Measurements from ENCODE around the gene NKD1. TPM values are rescaled to one million over a fixed set of nuclear protein-coding genes. Genes with fewer than 3 reads are reported as not detected.
A peak's percentile ranks its signal among the peaks of the same experiment; 100 is the strongest.

The NKD1 gene
- total RNA-seq, 8 experiments from 2014 or later = 0.13 to 20.0 (median 1.2) TPM

DNA sequence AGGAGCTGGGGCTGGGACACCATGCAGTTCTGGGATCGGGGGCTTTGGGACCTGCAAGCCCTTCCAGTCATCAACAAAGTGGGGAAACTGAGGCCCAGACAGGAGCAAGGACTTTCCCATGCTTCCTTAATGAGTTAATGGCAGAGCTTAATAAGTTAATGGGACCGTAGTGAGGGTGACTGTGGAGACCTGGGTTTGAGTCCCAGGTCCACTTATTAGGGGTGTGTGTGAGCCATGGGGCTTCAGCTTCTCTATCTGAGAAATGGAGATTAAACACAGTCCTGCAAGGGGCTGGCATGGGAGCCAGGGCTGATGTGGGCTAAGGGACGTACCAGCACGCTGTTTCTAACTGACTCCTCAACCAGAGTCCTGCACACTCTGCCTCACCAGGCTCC lies 41.7 kb upstream of the NKD1 start:
- Histone ChIP-seq H3K4me3 (no peak overlapping the region), H3K27ac (peak overlapping the region in 1 of 2 donors; percentile 56), H3K4me1 (replicated peaks in 1 of 2) (peaks cover 14 to 20% of the 10 kb centered on the region in 2 donors)
- 23 to 100% (median 65%) methylated on average over 1 to 4 of the region's 4 CpGs; no CpG with 5 or more reads in 6 of the 10 experiments for WGBS, 10 experiments
- in situ Hi-C loops (cut with MboI; ENCODE audit: low pct_unique_long_range_greater_than_20kb in 2 of 9, low sequenced_read_pairs in 9 of 9, unreplicated experiment in 9 of 9) = no loop called here
- no peak for ATAC-seq (replicated peaks in 6 of 8)

GRCh38 chr16:50507397-50507796 lies 40.8 kb upstream of the NKD1 start:
- WGBS, 10 experiments = 51 to 100% (median 76%) methylated on average over 1 to 3 of the region's 3 CpGs; no CpG with 5 or more reads in 4 of the 10 experiments
- H3K27ac ChIP-seq = no peak overlapping the region
- no peak for ATAC-seq (replicated peaks in 6 of 8)
- H3K4me3 ChIP-seq = no peak overlapping the region
- H3K4me1 ChIP-seq (replicated peaks in 1 of 2) = peaks cover 14 to 20% of the 10 kb centered on the region in 2 donors
- in situ Hi-C loops (cut with MboI; ENCODE audit: low pct_unique_long_range_greater_than_20kb in 2 of 9, low sequenced_read_pairs in 9 of 9, unreplicated experiment in 9 of 9) = no loop called here

DNA sequence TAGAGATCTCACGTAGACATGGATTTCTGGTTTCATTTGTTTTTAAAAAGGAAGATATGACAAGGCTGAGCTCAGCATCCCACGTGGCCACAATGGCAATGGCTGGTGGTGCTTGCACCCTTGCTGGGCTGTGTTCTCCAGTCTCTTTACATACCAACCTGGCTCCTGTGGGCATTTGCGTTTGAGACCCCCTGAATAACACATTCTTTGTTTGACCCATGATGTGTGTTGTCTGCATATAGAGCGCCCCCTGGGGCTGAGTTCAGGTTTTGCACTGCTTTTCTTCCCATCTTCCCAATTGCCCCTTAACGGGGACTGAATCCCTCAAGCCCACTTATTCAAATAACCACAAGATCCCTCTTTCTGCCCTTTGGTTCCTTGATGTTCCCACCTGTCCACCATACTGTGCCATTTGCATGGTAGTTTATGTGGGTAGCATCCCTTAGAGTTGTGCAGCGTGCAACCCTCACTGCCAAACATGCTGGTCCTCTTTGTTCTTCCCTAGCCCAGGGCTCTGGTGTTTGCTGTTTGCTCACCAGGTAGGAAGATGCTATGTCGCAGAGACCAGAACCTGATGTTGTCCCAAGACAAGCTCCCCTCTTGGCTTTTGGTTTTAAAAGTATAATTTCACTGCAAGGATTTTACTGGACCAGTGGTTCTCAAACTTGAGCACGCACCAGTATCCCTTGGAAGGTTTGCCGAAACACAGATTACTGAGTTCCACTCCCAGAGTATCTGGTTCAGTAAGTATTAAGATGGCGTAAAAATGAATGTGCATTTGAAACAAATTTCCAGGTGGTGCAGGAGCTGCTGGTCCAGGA lies 38.5 kb upstream of the NKD1 start:
- in situ Hi-C loops (cut with MboI; ENCODE audit: low pct_unique_long_range_greater_than_20kb in 2 of 9, low sequenced_read_pairs in 9 of 9, unreplicated experiment in 9 of 9) = no loop called here
- H3K4me1 ChIP-seq (replicated peaks in 1 of 2) = peaks cover 14 to 20% of the 10 kb centered on the region in 2 donors
- WGBS, 10 experiments = 28 to 100% (median 76%) methylated on average over 3 to 8 of the region's 10 CpGs; no CpG with 5 or more reads in 2 of the 10 experiments
- no peak overlapping the region for H3K4me3 ChIP-seq
- H3K27ac ChIP-seq = no peak overlapping the region
- ATAC-seq (replicated peaks in 6 of 8) = peak in 1 of 8 experiments; percentile 19

- Histone ChIP-seq H3K27ac (no peak overlapping the region), H3K4me1 (replicated peaks in 1 of 2) (no peaks in the 10 kb centered on the region), H3K4me3 (no peak overlapping the region)
- in situ Hi-C loops (cut with MboI; ENCODE audit: low pct_unique_long_range_greater_than_20kb in 2 of 9, low sequenced_read_pairs in 9 of 9, unreplicated experiment in 9 of 9) = no loop called here
- no peak for ATAC-seq (replicated peaks in 6 of 8)
- WGBS, 10 experiments = 0 to 100% (median 76%) methylated on average over 1 of the region's 1 CpG
Observed at GRCh38 chr16:50515218-50515617, 33.0 kb upstream of the NKD1 start.

- Histone ChIP-seq H3K27ac (no peak overlapping the region), H3K4me1 (replicated peaks in 1 of 2) (peaks cover 0 to 2% of the 10 kb centered on the region in 2 donors), H3K4me3 (no peak overlapping the region)
- no peak for ATAC-seq (replicated peaks in 6 of 8)
- in situ Hi-C loops (cut with MboI; ENCODE audit: low pct_unique_long_range_greater_than_20kb in 2 of 9, low sequenced_read_pairs in 9 of 9, unreplicated experiment in 9 of 9) = no loop called here
Observed at GRCh38 chr16:50516401-50516800, 31.8 kb upstream of the NKD1 start.

GRCh38 chr16:50516890-50517289 lies 31.3 kb upstream of the NKD1 start:
- no peak for ATAC-seq (replicated peaks in 6 of 8)
- Histone ChIP-seq H3K27ac (no peak overlapping the region), H3K4me3 (no peak overlapping the region), H3K4me1 (replicated peaks in 1 of 2) (peaks cover 0 to 2% of the 10 kb centered on the region in 2 donors)
- in situ Hi-C loops (cut with MboI; ENCODE audit: low pct_unique_long_range_greater_than_20kb in 2 of 9, low sequenced_read_pairs in 9 of 9, unreplicated experiment in 9 of 9) = no loop called here
- 28 to 100% (median 88%) methylated on average over 1 of the region's 1 CpG; no CpG with 5 or more reads in 1 of the 10 experiments for WGBS, 10 experiments

DNA sequence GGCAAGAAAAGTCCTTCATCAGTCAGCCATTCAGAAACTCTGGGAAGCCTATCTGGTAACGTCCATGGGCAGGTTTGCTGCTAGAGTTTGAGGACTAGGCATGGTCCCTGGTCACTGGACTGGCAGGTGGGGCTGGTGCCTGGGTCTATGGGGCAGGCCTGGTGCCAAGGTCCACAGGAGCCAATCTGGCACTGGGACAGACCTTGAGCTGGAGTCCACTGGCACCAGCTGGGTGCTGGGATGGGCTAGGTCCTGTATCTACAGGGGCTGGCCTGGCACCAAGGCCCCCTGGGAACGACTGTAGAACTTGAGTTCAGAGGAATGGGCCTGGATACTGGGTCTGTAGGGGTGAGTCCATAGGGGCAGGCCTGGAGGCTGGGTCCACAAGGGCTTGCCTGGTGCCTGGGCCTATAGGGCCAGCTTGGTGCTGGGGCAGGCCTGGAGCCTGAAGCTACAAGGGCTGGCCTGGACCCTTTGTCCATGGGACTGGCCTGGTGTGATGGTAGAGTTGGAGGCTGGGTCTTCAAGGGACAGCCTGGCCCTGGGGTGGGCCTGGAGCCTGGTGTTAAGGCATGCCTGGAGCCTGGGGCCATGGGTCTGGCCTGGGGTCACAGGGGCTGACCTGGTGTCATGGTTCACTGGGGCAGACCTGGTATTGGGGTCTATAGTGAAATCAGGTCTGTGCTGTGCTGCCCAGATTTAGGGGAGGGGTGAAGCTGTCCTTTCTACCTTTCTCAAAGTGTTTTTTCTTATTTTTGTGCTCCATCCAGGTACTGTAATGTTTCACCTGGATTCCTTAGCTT lies 30.5 kb upstream of the NKD1 start:
- in situ Hi-C loops (cut with MboI; ENCODE audit: low pct_unique_long_range_greater_than_20kb in 2 of 9, low sequenced_read_pairs in 9 of 9, unreplicated experiment in 9 of 9) = no loop called here
- no peak overlapping the region for H3K27ac ChIP-seq
- H3K4me3 ChIP-seq = no peak overlapping the region
- 0 to 100% (median 62%) methylated on average over 1 to 2 of the region's 2 CpGs; no CpG with 5 or more reads in 3 of the 10 experiments for WGBS, 10 experiments
- peaks cover 0 to 2% of the 10 kb centered on the region in 2 donors for H3K4me1 ChIP-seq (replicated peaks in 1 of 2)
- ATAC-seq (replicated peaks in 6 of 8) = no peak

- ATAC-seq (replicated peaks in 6 of 8) = no peak
- Histone ChIP-seq H3K4me3 (no peak overlapping the region), H3K4me1 (replicated peaks in 1 of 2) (peaks cover 0 to 2% of the 10 kb centered on the region in 2 donors), H3K27ac (no peak overlapping the region)
- in situ Hi-C loops (cut with MboI; ENCODE audit: low pct_unique_long_range_greater_than_20kb in 2 of 9, low sequenced_read_pairs in 9 of 9, unreplicated experiment in 9 of 9) = no loop called here
- whole genome bisulfite sequencing, 10 experiments = 17 to 100% (median 94%) methylated on average over 1 to 4 of the region's 5 CpGs; no CpG with 5 or more reads in 4 of the 10 experiments
Observed at GRCh38 chr16:50519001-50519400, 29.2 kb upstream of the NKD1 start.

GRCh38 chr16:50519602-50520001 lies 28.6 kb upstream of the NKD1 start:
- no peak for ATAC-seq (replicated peaks in 6 of 8)
- WGBS, 10 experiments = 0 to 88% (median 60%) methylated on average over 1 to 3 of the region's 3 CpGs; no CpG with 5 or more reads in 1 of the 10 experiments
- H3K4me1 ChIP-seq (replicated peaks in 1 of 2) = peaks cover 0 to 2% of the 10 kb centered on the region in 2 donors
- H3K4me3 ChIP-seq = no peak overlapping the region
- in situ Hi-C loops (cut with MboI; ENCODE audit: low pct_unique_long_range_greater_than_20kb in 2 of 9, low sequenced_read_pairs in 9 of 9, unreplicated experiment in 9 of 9) = no loop called here
- H3K27ac ChIP-seq = no peak overlapping the region

DNA sequence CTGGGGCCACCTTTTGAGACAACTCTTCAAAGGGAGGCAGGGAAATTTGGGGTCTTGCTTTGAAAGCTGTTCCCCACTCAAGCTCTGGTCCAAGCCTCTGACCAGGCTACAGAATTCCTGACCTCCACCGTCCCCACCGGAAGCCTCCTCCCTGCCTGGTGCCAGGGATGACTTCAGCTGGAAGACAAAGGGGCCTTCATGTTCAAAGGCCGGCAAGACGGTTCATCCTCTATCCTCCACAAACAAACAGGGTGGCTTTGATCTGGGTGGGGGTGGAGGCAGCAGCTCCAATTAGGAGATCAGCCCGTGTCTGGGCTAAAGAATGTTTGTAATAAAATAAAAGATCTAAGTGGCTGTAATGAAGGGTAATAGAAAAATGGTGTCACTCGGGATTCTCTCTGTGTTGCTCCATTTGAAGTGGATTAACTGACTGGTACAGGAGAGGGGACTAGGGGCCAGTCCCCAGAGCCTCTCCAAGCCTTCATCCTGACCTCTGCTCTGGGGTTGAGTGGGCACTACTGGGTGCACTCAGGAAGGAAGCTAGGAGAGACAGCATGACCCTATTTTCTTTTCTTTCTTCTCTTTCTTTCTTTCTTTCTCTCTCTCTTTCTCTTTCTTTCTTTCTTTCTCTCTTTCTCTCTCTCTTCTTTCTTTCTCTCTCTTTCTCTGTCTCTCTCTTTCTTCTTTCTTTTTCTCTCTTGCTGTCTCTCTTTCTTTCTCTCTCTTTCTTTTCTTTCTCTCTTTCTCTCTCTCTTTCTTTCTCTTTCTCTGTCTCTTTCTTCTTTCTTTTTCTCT lies 27.5 kb upstream of the NKD1 start:
- peaks cover 0 to 2% of the 10 kb centered on the region in 2 donors for H3K4me1 ChIP-seq (replicated peaks in 1 of 2)
- no peak overlapping the region for H3K27ac ChIP-seq
- 0 to 50% (median 12%) methylated on average over 2 to 6 of the region's 6 CpGs; no CpG with 5 or more reads in 3 of the 10 experiments for WGBS, 10 experiments
- no peak overlapping the region for H3K4me3 ChIP-seq
- in situ Hi-C loops (cut with MboI; ENCODE audit: low pct_unique_long_range_greater_than_20kb in 2 of 9, low sequenced_read_pairs in 9 of 9, unreplicated experiment in 9 of 9) = no loop called here
- no peak for ATAC-seq (replicated peaks in 6 of 8)

DNA sequence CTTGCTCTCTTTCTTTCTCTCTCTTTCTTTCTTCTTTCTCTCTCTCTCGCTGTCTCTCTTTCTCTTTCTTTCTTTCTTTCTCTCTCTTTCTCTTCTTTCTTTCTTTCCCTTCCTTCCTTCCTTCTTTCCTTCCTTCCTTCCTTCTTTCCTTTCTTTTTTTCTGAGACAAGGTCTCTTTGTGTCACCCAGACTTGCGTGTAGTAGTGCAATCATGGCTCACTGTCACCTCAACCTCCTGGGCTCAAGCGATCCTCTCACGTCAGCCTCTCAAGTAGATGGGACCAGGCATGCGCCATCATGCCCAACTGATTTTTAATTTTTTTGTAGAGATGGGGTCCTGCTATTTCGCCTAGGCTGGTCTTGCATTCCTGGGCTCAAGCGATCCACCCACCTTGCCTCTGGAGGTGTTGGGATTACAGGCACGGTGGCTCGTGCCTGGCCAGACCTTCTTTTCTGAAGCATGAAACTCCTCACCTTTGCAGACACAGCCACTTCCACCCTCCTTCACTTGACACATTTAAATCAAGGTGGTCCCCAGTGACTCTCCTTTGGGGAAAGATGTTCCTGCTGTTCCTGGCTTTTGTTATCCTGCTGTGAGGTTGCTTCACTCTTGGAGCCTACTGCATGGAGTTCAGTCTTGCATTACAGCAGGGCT lies 26.8 kb upstream of the NKD1 start:
- 66 to 100% (median 91%) methylated on average over 1 to 9 of the region's 9 CpGs for WGBS, 10 experiments
- in situ Hi-C loops (cut with MboI; ENCODE audit: low pct_unique_long_range_greater_than_20kb in 2 of 9, low sequenced_read_pairs in 9 of 9, unreplicated experiment in 9 of 9) = no loop called here
- peaks cover 0 to 2% of the 10 kb centered on the region in 2 donors for H3K4me1 ChIP-seq (replicated peaks in 1 of 2)
- no peak overlapping the region for H3K27ac ChIP-seq
- no peak for ATAC-seq (replicated peaks in 6 of 8)
- no peak overlapping the region for H3K4me3 ChIP-seq

DNA sequence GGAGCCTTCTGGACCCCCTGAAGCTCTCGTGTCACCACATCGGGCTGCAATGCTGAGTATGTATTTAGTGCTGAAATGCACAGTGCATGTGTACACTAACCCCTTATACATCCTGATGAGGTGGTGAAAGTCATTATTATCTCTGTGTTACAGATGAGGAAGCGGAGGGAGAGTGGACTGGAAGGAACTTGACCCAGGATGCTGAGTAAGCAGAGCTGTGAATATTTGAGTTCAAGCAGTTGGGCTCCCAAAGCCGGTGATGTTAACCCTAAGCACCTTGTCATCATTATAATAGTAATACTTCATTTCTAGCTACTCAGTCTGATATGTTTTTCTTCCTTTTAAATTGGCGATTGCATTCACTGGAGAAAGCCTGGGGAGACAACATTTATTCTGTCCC lies 25.9 kb upstream of the NKD1 start:
- ATAC-seq (replicated peaks in 6 of 8) = no peak
- H3K4me3 ChIP-seq = no peak overlapping the region
- H3K4me1 ChIP-seq (replicated peaks in 1 of 2) = peaks cover 3 to 9% of the 10 kb centered on the region in 2 donors
- in situ Hi-C loops (cut with MboI; ENCODE audit: low pct_unique_long_range_greater_than_20kb in 2 of 9, low sequenced_read_pairs in 9 of 9, unreplicated experiment in 9 of 9) = no loop called here
- H3K27ac ChIP-seq = no peak overlapping the region
- 26 to 100% (median 94%) methylated on average over 2 to 5 of the region's 5 CpGs; no CpG with 5 or more reads in 1 of the 10 experiments for WGBS, 10 experiments

Measured in motor neuron (in vitro differentiated cells).